Keratinocyte (primary cell): ENCODE measurements around the gene SSR3. TPM values are rescaled to one million over a fixed set of nuclear protein-coding genes. Genes with fewer than 3 reads are reported as not detected.

ENCODE experiments used
- DNase-seq: peaks from one replicate; pipeline ENCODE4 v3.0.0-alpha.2; 2011; ENCODE audit warnings: low read depth, missing footprints, low spot score
- FAIRE-seq: peaks from 2 replicates; lab custom pipeline; 2011; peaks lifted over from hg19 to GRCh38; lab: Jason Lieb, UNC
- H2AFZ ChIP-seq: 2 replicates; pipeline ENCODE4 v1.6.0; 2012; ENCODE audit warnings: low read length, control low read depth, inconsistent platforms; ENCODE audit not compliant: control insufficient read depth
- H3K27ac ChIP-seq: 2 replicates; pipeline ENCODE4 v1.5.1; 2011; ENCODE audit warnings: low read length; ENCODE audit not compliant: control insufficient read depth, insufficient read depth
- H3K27me3 ChIP-seq: 3 replicates; pipeline ENCODE4 v1.6.0; 2011; ENCODE audit warnings: low read length; ENCODE audit not compliant: control insufficient read depth, insufficient read depth; ENCODE audit errors: extremely low read depth
- H3K36me3 ChIP-seq, 2 experiments: 2 replicates in 1 of 2; 3 replicates in 1 of 2; pipeline ENCODE4 v1.5.1; 2011; ENCODE audit warnings: low read length in 2 of 2, mild to moderate bottlenecking in 1 of 2; ENCODE audit not compliant: control insufficient read depth in 2 of 2, insufficient read depth in 2 of 2; ENCODE audit errors: extremely low read depth in 1 of 2
- H3K4me1 ChIP-seq: 3 replicates; pipeline ENCODE4 v1.5.1; 2011; ENCODE audit warnings: low read length; ENCODE audit not compliant: control insufficient read depth, insufficient read depth; ENCODE audit errors: extremely low read depth
- H3K4me2 ChIP-seq: 3 replicates; pipeline ENCODE4 v1.6.0; 2011; ENCODE audit warnings: low read depth, low read length; ENCODE audit not compliant: control insufficient read depth, insufficient read depth; ENCODE audit errors: extremely low read depth
- H3K4me3 ChIP-seq, 3 experiments: fragments of 200-600 bp in 1 of 3; sonication (generic) in 1 of 3; 2 replicates in 2 of 3; 3 replicates in 1 of 3; pipeline ENCODE4 v1.5.1; 2011 to 2016; ENCODE audit warnings: low read length in 3 of 3, mild to moderate bottlenecking in 3 of 3, control low read depth in 2 of 3, inconsistent platforms in 1 of 3, low read depth in 1 of 3, mixed read lengths in 1 of 3, mixed run types in 1 of 3, moderate library complexity in 1 of 3; ENCODE audit not compliant: control insufficient read depth in 2 of 3, insufficient read depth in 2 of 3; ENCODE audit errors: extremely low read depth in 1 of 3
- H3K79me2 ChIP-seq: 2 replicates; pipeline ENCODE4 v1.6.0; 2012; ENCODE audit warnings: low read length; ENCODE audit not compliant: control insufficient read depth, insufficient read depth
- H3K9ac ChIP-seq: 3 replicates; pipeline ENCODE4 v1.6.0; 2011; ENCODE audit warnings: low read length; ENCODE audit not compliant: control insufficient read depth, insufficient read depth; ENCODE audit errors: extremely low read depth
- H3K9me1 ChIP-seq: 3 replicates; pipeline ENCODE4 v1.6.0; 2011; ENCODE audit warnings: low read length; ENCODE audit not compliant: control insufficient read depth, insufficient read depth; ENCODE audit errors: extremely low read depth
- H3K9me3 ChIP-seq: 2 replicates; pipeline ENCODE4 v1.5.1; 2012; ENCODE audit warnings: low read depth, low read length; ENCODE audit not compliant: control insufficient read depth
- H4K20me1 ChIP-seq: 3 replicates; pipeline ENCODE4 v1.6.0; 2011; ENCODE audit warnings: low read length; ENCODE audit not compliant: control insufficient read depth, insufficient read depth; ENCODE audit errors: extremely low read depth
- CTCF ChIP-seq, 3 experiments: IDR thresholded peaks in 1 of 3; conservative IDR thresholded peaks in 1 of 3; optimal IDR thresholded peaks in 1 of 3; 2 replicates in 2 of 3; 3 replicates in 1 of 3; pipeline versions ENCODE3 to v1.5.1; 2011; ENCODE audit warnings: low read length in 3 of 3, mild to moderate bottlenecking in 3 of 3, moderate library complexity in 2 of 3, control low read depth in 1 of 3, inconsistent platforms in 1 of 3; ENCODE audit not compliant: insufficient read depth in 2 of 3; ENCODE audit errors: extremely low read depth in 1 of 3
- EZH2 ChIP-seq: IDR thresholded peaks from one replicate; pipeline ENCODE4 v1.6.1; 2012; ENCODE audit warnings: inconsistent platforms, mild to moderate bottlenecking, low read length, moderate library complexity
- dilution Hi-C: fragments of 300-500 bp; cut with MboI; formaldehyde crosslinking; loops from one replicate; pipeline ENCODE4 v1.7.0; 2020; ENCODE audit warnings: low sequenced_read_pairs; ENCODE audit not compliant: extremely low pct_ligation_motif_present
- polyA plus RNA-seq, 5 experiments: library from polyadenylated mRNA; depleted of rRNA in 3 of 5; stranded (reverse) in 3 of 5; stranded (forward) in 1 of 5; unstranded in 1 of 5; fragments of >200 nt; gene quantifications; 1 replicate in 1 of 5; 2 replicates in 3 of 5; 3 replicates in 1 of 5; pipeline versions ENCODE4 v1.2.1 to v1.2.3, GENCODE V29; 2011 to 2012; ENCODE audit warnings: missing spikeins in 2 of 5, low read depth in 1 of 5, low replicate concordance in 1 of 5

SSR3 gene
- polyA plus RNA-seq, 1 donor (not counting 4 experiments of a cell fraction or from before 2014, with no cell fraction given), result 378 TPM

GRCh38 chr3:156495816-156496215 lies 59.1 kb downstream of the SSR3 start:
- dilution Hi-C loops, result no loop called here
- FAIRE-seq, result no peak

GRCh38 chr3:156493887-156494286 lies 61.0 kb downstream of the SSR3 start:
- Histone ChIP-seq H3K27me3 (no peaks in the 10 kb centered on the region), H3K36me3 (no peaks in the 10 kb centered on the region), H3K79me2 (no peaks in the 10 kb centered on the region), H2AFZ (no peak overlapping the region), H3K4me3 (no peak overlapping the region), H3K9ac (no peak overlapping the region), H3K4me1 (peaks cover 7% of the 10 kb centered on the region), H3K9me1 (no peaks in the 10 kb centered on the region), H3K27ac (no peak overlapping the region), H3K4me2 (no peak overlapping the region), H4K20me1 (no peaks in the 10 kb centered on the region), H3K9me3 (no peaks in the 10 kb centered on the region)
- dilution Hi-C loops, result no loop called here
- TF ChIP-seq EZH2 (no peak), CTCF (optimal IDR thresholded peaks at IDR 0.05 in 1 of 3, IDR thresholded peaks at IDR 0.05 in 1 of 3, conservative IDR thresholded peaks at IDR 0.05 in 1 of 3; ENCODE audit: extremely low read depth in 1 of 3, insufficient read depth in 2 of 3, low read length in 3 of 3) (no peak)
- FAIRE-seq (no peak), DNase-seq (no peak)

More at GRCh38 chr3:156495816-156496215, 59.1 kb downstream of the SSR3 start:
- Histone ChIP-seq H3K9me1 (no peaks in the 10 kb centered on the region), H3K27ac (no peak overlapping the region), H2AFZ (no peak overlapping the region), H4K20me1 (no peaks in the 10 kb centered on the region), H3K4me3 (no peak overlapping the region), H3K27me3 (no peaks in the 10 kb centered on the region), H3K9me3 (no peaks in the 10 kb centered on the region), H3K4me2 (no peak overlapping the region), H3K36me3 (no peaks in the 10 kb centered on the region), H3K79me2 (no peaks in the 10 kb centered on the region), H3K9ac (no peak overlapping the region), H3K4me1 (no peaks in the 10 kb centered on the region)
- no peak for TF ChIP-seq CTCF (optimal IDR thresholded peaks at IDR 0.05 in 1 of 3, IDR thresholded peaks at IDR 0.05 in 1 of 3, conservative IDR thresholded peaks at IDR 0.05 in 1 of 3; ENCODE audit: extremely low read depth in 1 of 3, insufficient read depth in 2 of 3, low read length in 3 of 3)
- TF ChIP-seq EZH2, result no peak
- no peak for DNase-seq
